Hypothalamus (tissue), 51 donors: ENCODE data around the gene KCNQ2.

Experiments
- DNase-seq, 51 donors: peaks; one replicate each; lab custom pipeline; 2025; lab: John Stamatoyannopoulos, UW

The KCNQ2 gene

DNA sequence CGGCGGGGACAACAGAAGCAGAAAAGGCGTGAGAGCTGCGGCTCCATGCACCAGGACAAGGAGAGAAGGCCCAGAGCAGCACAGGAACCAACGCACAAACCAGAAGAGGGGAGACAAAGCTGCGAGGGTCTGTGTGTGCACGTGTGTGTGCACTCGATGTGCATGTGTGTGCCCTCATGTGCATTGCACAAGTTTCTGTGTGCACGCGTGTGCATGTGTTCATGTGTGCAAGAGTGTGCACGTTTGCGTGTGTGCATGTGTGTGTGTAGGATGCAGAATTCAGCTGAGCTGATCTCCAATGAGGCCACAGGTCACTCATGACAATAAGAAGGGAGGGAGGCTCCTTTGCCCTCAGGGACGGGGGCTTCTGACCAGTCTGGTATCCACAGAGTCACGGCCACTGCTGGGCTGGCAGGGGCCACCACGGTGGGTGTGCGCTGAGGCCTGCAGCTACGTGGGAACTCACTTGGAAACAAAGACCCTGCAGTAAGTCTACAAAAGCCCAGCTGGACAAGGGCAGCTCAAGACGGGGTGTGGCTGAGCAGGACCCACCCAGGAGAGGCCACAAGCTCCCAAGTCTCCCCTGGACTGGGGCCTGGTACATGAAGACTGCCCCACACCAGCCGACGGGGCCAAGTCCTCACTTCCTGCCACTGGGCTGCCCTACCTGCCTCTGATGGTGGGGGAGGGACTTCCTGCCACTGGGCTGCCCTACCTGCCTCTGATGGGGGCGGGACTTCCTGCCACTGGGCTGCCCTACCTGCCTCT, 63.2 kb downstream of the KCNQ2 start:
- DNase-seq, result no peak

DNA sequence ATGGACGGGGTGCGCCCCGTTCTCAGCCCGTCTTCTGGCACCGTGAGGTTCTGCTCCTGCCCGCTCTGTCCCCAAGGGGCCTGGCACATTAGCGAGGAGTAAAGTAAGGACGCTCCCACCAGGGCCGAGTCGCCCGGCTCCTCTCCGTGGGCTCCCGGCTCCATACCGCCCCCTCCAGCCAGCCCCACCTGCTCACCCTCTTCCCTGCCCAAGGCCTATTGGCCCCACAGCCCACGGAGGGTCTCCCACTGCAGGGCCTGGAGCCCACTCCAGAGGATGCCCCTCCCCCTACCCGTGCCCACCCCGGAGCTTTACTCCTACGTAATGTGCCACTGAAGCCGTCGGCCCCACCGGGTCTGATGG, 63.8 kb downstream of the KCNQ2 start:
- no peak for DNase-seq

DNA sequence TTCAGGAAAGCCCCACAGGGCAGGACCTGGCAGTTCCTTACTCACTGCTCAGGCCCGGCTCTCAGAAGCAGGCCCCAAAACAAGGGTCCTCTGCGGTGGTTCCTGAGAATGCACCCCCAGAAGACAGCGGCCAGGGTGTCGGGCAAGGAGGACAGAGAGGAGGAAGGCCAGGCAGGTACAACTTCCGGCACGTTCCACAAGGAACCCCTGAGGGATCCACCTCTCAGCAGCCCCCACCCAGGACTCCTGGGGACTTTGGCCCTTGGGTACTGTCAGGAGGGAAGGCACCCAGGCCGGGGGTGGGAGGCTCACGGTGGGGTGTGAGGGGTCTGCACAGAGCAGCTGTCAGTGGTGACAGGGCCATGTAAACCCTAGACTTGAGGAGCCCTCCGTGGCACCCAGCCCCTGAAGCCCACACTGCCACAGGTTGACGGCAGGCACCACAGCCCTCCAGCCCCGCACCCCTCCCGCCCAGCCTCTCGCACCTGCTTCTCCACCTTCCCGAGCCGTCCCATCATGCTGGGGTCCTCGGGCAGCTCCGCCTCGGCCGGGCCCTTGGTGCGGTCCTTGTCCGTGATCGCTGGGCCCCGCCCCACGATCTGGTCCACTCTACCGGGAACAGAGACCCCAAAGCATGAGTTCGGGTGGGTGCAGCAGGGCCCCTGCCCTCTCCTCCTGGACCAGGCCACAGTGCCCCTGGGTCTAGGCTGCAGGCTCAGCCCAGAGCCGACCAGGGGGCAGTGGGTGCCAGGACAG, 64.3 kb downstream of the KCNQ2 start:
- no peak for DNase-seq

DNA sequence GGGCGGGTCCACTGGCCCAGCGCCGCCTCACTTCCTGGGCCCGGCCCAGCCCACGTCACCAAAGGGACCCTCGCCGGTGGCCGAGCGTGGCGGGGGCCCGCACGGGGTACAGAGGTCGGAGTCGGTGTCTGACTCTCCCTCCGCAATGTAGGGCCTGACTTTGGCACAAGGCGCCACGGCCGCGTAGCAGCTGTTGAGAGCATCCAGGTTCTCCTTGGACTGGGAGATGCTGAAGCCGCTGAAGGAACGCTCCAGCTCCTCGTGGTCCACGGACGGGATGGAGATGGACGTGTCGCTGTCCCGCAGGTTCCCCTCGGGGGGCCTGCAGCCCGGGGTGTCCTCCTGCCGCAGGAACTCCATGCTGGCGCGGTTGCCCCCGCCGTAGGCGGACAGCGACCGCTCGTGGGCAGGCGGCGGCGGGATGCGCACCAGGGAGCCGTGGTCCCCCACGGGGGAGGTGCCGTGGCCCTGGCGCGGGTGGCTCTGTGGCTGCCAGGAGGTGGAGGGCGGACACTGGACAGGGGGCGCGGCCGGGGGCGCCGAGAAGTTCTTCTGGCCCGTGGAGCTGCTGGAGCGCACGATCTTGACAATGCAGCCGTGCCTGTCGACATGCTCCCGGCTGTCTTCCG, 65.7 kb downstream of the KCNQ2 start:
- no peak for DNase-seq

DNA sequence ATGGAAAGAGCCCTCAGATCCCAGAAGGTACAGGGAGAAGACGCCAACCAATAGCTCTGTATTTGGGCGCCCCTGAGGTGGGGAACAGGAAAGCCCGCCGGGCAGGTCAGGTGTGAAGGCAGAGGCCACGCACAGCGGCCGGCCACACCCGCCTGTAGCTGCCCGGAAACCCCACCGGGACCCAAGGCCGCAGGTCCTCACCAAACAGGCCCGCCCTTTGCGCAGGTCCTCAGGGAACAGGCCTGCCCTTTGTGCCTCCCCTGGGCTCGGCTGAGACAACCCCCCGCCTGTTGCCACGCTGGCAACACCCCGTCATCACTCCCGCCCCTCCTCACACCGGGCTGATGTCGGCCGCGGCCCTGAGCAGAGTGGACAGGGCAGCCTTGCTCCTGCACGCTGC, 66.4 kb downstream of the KCNQ2 start:
- DNase-seq, result no peak

DNA sequence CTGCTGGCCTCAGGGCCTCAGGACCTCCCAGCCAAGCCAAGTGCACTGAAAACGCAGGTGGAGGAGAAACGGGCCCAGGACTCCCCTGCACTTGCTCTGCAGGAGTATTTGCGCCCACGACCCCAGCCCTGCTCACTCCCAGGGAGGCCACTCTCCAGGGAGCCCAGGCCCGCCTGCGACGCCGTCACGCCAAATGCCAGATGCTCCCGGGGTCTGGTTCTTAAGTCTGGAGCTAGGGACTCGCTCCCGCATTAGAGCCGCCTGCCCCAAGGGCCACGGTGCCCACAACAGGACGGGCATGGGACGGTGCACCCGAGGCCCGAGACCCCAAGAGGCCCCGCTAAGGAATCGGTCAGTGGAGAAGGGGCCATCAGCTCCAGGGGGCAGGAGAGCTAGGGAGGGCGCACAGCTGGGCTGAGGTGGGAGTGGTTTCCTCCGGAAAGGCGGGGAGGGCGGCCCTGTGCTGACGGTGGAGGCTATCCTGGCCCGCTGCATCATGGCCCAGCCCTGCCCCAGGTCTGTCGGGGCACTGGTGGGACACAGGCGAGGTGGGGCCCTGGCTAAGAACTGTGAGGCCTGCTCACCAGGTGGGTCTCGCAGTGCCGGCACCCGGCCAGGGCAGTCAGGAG, 67.2 kb downstream of the KCNQ2 start:
- no peak for DNase-seq

DNA sequence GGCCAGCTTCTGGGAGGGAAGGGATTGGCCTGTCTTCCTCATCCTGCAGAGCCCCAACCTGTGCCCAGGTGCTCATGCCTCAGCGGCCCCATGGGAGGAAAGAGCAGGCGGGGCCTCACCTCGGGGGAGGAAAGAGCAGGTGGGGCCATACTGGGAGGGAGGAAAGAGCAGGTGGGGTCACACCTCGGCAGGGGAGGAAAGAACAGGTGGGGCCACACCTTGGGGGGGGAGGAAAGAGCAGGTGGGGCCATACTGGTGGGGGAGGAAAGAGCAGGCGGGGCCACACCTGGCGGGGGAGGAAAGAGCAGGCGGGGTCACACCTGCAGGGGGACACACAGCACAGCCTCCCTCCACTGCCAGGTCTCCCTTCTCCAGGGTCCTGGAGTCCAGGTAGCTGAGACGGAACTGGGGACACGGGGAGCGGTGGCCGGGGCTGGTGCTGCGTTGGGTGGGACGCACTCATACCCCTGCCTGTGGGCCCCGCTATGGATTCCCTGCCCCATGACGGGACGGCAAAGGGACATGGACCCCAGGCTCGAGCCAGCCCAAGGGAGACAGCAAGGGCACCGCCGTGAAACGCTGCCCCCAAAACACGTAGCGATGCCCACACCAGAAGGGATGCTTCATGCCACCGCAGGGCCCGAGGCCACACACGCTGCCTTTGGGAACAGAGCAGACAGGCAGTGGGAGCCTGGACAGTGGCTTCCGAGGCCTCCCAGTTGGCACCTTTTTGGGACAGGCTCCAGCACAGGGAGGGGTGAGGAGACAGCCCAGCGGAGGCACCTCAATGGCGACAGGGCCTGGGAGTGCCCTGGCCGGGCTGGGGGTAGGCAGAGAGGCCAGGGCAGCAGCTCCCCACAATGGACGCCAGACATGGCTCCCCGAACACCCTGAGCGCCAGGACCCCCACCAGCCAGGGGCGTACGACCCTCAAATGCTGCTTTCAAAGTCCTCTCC, 68.0 kb downstream of the KCNQ2 start:
- DNase-seq, result no peak

DNA sequence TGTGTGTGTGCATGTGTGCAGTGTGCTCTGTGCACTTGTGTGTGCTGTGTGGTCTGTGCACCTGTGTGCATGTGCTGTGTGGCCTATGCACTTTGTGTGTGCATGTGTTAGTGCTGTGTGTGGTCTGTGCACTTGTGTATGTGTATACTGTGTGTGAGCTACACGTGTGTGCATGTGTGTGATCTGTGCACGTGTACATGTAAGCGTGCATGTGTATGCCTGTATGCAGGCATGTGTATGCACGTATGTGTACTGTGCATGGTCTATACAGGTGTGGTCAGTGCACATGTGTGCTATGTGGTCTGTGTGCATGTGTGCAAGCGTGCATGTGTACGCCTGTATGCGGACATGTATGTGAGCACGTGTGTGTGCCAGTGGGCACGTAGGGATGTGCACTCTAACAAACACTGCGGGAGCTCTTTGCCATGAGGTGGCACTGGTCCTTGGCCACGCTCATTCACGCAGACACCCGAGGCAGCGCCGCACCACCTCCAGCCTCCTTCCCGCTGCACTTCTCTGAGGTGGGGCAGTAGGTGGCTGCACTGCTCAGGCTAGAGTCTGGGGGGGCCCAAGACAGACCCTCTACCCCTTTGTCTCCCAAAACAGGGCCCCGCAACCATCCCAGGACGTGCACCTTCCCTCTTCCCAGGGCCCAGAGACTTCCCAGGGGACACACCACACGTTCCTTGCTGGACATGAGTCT, 68.9 kb downstream of the KCNQ2 start:
- no peak for DNase-seq

DNA sequence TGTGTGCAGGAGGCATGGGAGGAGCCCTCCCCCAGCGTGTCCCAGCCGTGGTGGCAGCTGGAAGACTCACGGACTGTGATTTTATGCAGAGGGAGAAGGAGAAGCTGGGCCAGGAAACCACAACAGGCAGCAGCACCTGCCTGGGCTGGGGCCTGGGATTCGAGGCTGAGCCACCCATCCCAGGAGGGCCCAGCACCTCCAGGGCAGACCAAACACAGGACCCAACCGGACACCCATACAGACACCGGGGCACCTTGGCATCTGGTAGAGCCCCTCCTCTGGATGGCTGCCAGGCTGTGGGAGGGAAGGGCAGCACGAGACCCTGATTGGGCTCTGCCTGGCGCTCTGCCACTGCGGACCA, 69.6 kb downstream of the KCNQ2 start:
- DNase-seq, result no peak

DNA sequence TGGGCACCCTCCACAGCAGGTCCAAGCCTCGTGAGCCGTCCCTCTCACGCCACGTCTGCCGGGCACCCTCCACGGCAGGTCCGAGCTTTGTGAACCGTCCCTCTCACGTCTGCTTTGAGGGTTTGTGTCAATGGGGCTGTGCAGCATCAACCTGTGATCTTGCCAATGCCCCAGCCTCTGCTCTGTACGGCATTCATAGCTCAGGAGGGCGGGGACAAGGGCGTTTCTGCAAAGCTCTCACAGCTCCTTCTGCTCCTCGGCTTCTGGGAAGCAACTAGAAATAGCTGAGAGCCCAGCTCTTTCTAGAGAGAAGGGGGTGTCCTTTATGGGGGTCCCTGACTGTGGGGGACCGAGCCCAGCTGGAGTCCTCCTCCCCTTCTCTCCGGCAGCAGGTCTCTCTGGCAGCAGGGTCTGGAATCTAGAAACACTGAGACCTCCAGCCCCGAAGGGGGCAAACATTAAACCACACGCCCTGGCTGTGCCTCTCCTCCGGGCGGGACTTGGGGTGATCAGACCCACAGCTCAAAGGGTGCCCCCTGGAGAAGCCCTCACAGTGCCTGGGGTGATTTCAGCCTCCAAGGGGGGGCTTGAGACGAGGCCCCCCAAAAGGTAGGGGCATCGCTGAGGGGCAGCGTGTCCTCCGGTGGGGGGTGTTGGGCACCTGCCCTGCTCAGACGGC, 70.1 kb downstream of the KCNQ2 start:
- peak in 2 of 51 donors; percentile 4 to 10 for DNase-seq

DNA sequence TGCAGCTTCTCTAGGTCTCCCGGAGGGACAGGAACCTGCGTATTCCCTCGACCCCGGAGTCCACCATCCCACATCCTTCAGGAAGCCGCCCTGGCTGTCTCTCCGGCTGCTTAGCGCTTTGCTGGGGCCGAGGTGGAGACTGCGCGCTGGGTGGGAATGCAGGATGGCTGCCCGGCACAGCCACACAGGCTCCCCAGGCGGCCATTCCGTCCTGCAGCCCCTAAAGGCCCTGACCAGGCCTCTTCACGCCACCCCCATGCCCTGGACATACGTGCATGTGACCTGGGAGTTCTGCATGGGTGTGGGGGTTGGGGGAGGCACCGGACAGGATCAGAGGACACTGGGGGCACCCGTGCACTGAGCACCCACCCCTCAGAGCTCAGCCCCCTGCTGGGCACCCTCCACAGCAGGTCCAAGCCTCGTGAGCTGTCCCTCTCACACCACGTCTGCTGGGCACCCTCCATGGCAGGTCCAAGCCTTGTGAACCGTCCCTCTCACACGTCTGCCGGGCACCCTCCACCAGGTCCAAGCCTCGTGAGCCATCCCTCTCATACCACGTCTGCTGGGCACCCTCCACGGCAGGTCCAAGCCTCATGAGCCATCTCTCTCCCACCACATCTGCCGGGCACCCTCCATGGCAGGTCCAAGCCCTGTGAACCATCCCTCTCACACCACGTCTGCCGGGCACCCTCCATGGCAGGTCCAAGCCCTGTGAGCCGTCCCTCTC, 70.9 kb downstream of the KCNQ2 start:
- no peak for DNase-seq

DNA sequence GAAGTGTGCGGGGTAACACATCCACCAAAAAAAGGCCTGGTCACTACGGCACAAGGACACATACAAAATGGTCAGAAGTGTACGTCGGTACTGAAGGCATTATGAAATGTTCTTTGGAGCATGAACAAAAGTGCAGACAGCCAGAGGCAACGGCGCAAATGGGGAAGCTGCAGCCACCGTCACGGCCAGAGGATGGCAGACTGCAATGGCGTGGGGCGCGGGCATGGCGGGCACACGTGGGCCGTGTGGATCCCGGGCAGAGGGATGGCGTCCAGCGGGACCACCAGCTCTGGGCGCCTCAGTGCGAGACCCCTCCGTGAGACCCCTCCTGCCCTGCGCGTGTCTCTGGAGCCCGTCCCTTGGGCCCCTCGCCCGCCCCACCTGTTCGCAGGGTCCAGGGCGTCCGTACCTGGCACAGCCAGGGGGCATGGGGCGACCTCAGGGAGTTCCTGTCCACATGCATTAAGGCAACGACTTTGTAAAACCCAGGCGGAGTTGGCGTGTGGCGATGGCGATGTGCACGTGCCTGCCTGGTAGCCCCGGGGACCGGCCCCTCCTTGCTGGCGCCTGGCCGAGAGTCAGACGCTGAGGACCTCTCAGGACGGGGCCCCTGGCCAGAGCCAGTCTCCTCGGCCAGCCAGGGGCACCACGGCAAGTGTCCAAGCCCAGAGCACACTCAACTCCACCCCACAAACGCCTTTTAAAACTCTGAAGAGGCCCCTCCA, 71.8 kb downstream of the KCNQ2 start:
- DNase-seq, result no peak

DNA sequence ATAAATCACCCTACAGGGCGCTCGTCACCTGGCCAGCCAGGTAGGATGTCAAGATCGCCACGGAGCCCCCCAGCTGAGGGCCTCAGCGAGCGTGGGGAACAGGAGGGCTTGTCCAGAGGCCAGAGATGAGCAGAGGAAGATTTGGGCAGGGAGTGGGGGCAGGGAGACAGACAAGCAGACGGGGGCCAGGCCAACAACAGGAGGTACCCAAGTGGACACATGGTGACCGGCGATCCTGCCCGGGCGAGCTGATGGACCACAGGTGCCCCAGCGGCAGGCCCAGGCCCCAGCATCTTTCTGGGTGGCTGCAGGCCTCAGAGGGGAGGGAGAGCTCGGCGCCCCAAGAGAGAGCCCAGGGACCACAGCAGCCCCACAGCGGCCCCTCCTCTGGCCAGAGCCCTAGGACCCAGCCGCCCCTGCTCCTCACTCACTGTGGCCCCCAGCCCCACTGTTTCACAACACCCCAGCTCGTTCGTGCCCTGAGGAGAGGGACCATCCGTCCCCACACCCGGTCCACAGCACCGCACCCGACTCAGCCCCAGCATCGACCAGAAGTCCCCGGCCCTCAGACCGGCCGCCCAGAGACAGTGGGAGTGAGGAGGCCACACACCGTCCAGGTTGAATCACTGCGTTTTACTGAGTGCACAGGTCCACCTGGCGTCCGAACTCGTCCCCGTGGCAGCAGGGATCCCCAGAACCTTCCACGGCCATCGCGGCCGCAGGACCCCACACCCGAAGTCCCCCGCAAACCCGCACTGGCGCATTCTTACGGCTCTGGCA, 72.7 kb downstream of the KCNQ2 start:
- DNase-seq, result no peak

DNA sequence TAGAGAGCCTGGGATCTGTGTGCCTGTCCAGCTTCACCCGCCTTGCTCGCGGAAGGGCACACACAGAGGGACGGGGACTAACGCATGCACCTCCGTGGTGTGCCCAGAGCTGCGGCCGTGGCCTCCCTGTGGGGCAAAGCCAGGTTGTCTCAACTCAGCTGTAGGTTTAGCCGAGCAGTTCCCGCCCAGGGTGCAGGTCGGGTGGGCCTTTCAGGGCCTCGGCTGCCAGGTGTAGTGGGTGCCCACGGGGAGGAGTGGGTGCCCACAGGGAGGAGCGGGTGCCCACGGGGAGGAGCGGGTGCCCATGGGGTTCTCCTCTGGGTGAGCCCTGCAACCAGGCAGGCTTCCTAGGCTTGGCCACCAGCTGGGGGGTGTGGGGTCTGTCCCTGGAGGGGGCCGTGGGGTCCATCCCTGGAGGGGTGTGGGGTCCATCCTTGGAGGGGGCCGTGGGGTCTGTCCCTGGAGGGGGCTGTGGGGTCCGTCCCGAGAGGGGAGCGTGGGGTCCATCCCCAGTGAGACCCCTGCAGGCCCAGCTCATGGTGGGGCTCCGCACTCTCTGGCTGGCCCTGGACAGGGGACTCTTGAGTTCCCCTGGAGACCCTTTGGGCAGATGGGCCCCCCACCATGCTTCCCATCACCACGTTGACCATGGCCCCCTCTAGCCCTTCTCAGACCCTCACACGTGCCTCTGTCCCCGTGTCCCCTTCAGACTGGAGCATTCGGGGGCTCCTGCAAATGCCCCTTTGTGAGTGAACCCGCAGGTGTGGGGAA, 73.5 kb downstream of the KCNQ2 start:
- no peak for DNase-seq

DNA sequence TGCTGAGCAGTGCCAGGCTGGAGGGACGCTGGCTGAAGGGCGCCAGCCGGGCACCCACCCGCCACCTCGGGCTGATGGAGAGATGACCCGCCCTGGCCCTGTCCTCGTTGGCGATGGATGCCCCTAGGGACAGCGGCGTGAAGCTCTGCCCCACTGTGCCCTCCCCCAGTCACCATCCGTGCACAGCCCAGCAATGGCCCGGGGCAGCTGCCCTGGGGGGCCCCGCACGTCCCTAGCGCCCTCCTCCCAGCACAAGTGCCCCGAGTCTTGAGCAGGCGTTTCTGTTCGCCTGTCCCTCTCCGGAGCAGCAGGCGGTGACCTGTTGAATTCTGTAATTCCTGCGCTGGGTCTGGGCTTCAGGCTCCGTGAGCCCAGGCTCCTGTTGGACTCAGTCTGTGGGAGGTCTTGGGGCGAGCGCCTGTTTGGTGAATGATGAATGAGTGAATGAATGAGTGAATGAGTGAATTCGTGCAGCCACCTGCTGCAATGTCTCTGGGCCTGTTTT, 74.5 kb downstream of the KCNQ2 start:
- no peak for DNase-seq
